ENCODE measurements around the gene C10orf53. TPM values are rescaled to one million over a fixed set of nuclear protein-coding genes. Genes with fewer than 3 reads are reported as not detected.

C10orf53 gene, protein sequence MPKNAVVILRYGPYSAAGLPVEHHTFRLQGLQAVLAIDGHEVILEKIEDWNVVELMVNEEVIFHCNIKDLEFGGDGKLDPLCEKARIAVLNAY
- not detected for total RNA-seq

GRCh38 chr10:49679480-49679893 lies at the start of gene C10orf53:
TSS of gene C10orf53 (plus strand) at chr10:49679651. CDS start at chr10:49679698, 47 bp downstream.
- DNase-seq (ENCODE audit: low spot score): no peak

- no peak for DNase-seq (ENCODE audit: low spot score)
Observed at GRCh38 chr10:49631975-49632374, 47.5 kb upstream of the C10orf53 start.

- DNase-seq (ENCODE audit: low spot score): no peak
Observed at GRCh38 chr10:49632406-49633317, 46.8 kb upstream of the C10orf53 start.

GRCh38 chr10:49633327-49634068 lies 46.0 kb upstream of the C10orf53 start:
- DNase-seq (ENCODE audit: low spot score): no peak

GRCh38 chr10:49634069-49634660 lies 45.3 kb upstream of the C10orf53 start:
- no peak for DNase-seq (ENCODE audit: low spot score)

DNA sequence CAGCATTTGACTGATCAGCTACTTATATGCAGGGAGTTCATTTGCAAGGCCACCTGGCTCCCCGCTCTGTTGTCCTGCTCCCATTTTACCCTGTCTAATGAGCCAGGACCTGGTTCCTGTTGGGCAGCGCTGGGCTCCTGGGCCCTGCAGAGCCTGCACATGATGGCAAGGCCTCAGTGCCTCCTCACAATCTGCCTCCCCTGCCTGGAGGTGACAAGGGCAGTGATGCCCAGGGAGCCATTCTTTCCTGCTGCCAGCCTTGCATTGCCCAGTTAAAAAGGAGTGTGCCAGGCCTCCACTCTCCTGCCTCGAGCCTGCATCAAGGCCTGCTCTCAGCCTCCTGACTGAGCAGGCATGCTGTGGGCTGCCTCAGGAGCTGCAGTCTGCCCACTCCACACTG lies 37.1 kb upstream of the C10orf53 start:
- no peak for DNase-seq (ENCODE audit: low spot score)

DNA sequence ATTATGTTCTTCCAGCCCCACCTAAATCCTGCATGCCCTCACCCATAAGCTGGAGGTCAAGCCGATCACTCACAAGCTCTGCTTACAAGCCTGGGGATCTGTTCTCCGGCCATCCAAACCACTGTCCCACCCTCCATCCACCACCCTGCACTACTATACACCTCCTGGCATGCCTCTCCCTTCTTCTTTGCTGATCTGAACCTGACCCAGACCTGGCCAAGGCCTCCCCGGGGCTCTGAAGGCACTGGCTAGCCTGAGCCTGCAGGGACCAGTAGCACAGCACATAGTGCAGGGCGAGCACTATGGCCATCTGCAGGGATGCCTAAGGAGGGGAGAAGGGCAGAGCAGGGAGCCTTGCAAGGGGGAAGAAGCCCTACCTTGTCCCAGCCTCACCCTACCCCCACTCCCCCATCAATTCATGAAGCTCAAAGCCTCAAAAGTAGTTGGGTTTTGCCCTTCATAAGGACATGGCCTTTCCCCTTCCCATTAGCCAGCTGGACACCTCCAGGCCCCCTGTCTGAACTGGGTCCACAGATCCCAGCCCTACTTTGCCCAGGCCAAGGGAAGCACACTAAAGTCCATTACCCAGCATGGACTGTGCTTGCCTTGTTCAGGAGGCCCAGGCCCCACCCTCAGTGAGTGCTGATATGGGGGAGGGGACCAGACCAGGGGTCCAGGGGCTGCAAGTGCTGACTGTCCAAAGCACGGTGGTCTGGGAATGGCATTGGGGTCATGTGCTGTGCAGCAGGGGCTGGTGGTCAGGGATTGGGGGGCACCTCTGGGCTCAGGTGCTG lies 36.0 kb upstream of the C10orf53 start:
- DNase-seq (ENCODE audit: low spot score): no peak

- no peak for DNase-seq (ENCODE audit: low spot score)
Observed at GRCh38 chr10:49644035-49644646, 35.3 kb upstream of the C10orf53 start.

- no peak for DNase-seq (ENCODE audit: low spot score)
Observed at GRCh38 chr10:49645417-49645816, 34.0 kb upstream of the C10orf53 start.

GRCh38 chr10:49645871-49646870 lies 33.3 kb upstream of the C10orf53 start:
- DNase-seq (ENCODE audit: low spot score): peak; percentile 36

DNA sequence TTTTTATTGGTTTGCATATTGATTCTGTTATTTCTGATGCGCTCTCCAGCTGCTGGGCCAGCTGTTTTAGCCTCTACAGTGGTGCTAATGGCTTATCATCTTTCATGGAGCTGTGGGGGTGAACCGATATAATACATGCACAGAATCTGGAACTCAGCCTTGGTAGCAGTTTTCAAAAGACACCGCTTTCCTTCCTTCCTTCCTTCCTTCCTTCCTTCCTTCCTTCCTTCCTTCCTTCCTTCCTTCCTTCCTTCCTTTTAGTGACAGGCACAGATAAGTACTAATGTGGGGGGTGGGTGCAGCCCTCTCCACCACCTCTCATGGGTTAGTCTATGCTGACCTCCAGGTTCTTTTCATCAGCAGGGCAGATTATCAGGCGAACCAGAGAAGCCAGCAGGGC lies 31.9 kb upstream of the C10orf53 start:
- DNase-seq (ENCODE audit: low spot score): no peak

GRCh38 chr10:49647985-49648795 lies 31.3 kb upstream of the C10orf53 start:
- DNase-seq (ENCODE audit: low spot score): peak; percentile 40

- DNase-seq (ENCODE audit: low spot score): peak; percentile 23
Observed at GRCh38 chr10:49649294-49649693, 30.2 kb upstream of the C10orf53 start.

DNA sequence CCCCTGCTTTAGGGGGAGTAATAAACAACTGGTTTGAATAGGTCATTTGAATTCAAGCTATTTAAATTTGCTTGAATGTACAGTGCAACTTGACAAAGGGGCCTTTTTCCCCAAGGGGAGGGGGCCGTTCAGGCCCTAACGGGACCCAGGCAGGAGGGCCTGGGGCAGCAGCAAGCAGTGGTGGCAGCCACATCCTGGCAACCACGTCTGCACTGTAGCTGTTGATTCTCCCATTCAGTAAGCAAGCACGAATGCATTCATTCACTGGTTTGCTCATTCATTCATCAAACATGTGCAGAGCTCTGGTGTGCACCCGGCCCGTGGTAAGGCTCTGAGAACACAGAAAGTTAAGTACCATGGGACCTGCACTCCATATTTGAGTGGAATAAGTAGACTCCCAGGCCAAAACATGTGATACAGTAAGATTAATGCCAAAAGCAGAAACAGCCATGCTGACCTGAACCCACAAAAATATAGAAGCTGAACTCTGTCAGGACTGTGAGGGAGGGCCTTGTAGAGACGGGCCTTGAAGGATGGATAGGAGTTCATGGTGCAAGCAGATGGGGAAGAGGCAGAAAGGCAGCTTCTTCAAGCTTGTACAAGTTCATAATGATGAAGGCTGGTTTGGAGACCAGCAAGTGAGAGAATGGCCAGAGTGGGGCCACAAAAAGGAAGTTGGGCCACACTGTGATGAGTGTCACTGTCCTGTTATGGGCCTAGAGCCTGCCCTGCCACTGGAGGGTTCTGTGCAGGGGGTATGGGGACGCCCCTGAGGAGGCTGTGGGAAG lies 29.3 kb upstream of the C10orf53 start:
- peak; percentile 25 for DNase-seq (ENCODE audit: low spot score)

GRCh38 chr10:49650724-49651034 lies 28.8 kb upstream of the C10orf53 start:
- no peak for DNase-seq (ENCODE audit: low spot score)

GRCh38 chr10:49651039-49651835 lies 28.2 kb upstream of the C10orf53 start:
- DNase-seq (ENCODE audit: low spot score): peak; percentile 32

GRCh38 chr10:49651917-49652316 lies 27.5 kb upstream of the C10orf53 start:
- peak; percentile 15 for DNase-seq (ENCODE audit: low spot score)

Measured in ureter (tissue), 1 donor.